ENCODE data around the gene CEP295NL.

Gene CEP295NL

GRCh38 chr17:78842881-78843565 lies 60.0 kb downstream of the CEP295NL start:
- H3K27me3 Mint-ChIP-seq: no peaks in the 10 kb centered on the region
- H3K9me3 Mint-ChIP-seq: no peaks in the 10 kb centered on the region
- no peak overlapping the region for H3K27ac Mint-ChIP-seq
- peak in 1 of 2 donors; percentile 40 for DNase-seq (ENCODE audit: low spot score in 2 of 2)
- peaks cover 2% of the 10 kb centered on the region for H3K36me3 Mint-ChIP-seq
- ATAC-seq (ENCODE audit: low read depth): no peak
- no peak overlapping the region for H3K4me3 Mint-ChIP-seq
- H3K4me1 Mint-ChIP-seq: peaks cover 29% of the 10 kb centered on the region

GRCh38 chr17:78840780-78841611 lies 62.0 kb downstream of the CEP295NL start, which contains the start of gene USP36:
Gene USP36, minus strand, starts transcription at chr17:78840814. Its CDS starts 4,451 bp downstream, at chr17:78836363.
- H3K36me3 Mint-ChIP-seq: peaks cover 14% of the 10 kb centered on the region
- H3K9me3 Mint-ChIP-seq: no peaks in the 10 kb centered on the region
- H3K4me1 Mint-ChIP-seq: peaks cover 36% of the 10 kb centered on the region
- DNase-seq (ENCODE audit: low spot score in 2 of 2): peak; percentile 99
- H3K27me3 Mint-ChIP-seq: no peaks in the 10 kb centered on the region
- peak within 1 kb of the TSS; percentile 100 for H3K27ac Mint-ChIP-seq
- peak within 1 kb of the TSS; percentile 95 for H3K4me3 Mint-ChIP-seq
- peak; percentile 77 for ATAC-seq (ENCODE audit: low read depth)

Measured in memory B cell (primary cell).